ENCODE measurements around the gene SLC4A5. TPM values are rescaled to one million over a fixed set of nuclear protein-coding genes. Genes with fewer than 3 reads are reported as not detected.

The SLC4A5 gene
- total RNA-seq, 4 donors from 2014 or later: 0.24 to 3.8 (median 0.59) TPM

DNA sequence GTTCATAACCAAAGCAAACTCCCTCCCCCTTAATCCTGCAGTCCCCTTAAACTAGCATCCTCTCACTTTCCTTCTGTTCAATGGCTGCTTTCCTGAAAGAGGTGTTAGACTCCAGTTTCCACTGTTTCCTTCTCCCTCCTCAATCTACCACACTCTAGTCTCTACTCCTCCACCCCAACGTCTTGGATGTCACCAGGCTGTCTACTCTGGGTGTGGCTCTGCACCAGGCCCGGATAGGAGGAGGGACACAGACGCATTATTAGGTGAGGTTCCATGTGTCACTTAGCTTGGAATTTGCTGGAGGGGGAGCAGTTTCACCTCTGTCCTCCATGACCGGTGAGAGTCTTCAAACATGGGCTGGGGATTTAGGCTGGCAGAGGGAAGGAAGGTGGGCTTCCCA is 83.5 kb downstream of the SLC4A5 start:
- H3K27me3 ChIP-seq: no peaks in the 10 kb centered on the region
- no peak for ATAC-seq
- TF ChIP-seq, protein P1, sequence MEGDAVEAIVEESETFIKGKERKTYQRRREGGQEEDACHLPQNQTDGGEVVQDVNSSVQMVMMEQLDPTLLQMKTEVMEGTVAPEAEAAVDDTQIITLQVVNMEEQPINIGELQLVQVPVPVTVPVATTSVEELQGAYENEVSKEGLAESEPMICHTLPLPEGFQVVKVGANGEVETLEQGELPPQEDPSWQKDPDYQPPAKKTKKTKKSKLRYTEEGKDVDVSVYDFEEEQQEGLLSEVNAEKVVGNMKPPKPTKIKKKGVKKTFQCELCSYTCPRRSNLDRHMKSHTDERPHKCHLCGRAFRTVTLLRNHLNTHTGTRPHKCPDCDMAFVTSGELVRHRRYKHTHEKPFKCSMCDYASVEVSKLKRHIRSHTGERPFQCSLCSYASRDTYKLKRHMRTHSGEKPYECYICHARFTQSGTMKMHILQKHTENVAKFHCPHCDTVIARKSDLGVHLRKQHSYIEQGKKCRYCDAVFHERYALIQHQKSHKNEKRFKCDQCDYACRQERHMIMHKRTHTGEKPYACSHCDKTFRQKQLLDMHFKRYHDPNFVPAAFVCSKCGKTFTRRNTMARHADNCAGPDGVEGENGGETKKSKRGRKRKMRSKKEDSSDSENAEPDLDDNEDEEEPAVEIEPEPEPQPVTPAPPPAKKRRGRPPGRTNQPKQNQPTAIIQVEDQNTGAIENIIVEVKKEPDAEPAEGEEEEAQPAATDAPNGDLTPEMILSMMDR (IDR thresholded peaks at IDR 0.05 in 4 of 5, conservative IDR thresholded peaks at IDR 0.05 in 1 of 5): no peak
- TF ChIP-seq POLR2A (IDR thresholded peaks at IDR 0.05): no peak
- in situ Hi-C loops (cut with MboI; ENCODE audit: low sequenced_read_pairs in 4 of 4) (no loop called here), intact Hi-C loops (cut with DNase I; ENCODE audit: low total_unique reads) (loop anchor here (10.0 kb wide), 1 partner anchor 435 kb away; the partner anchor contains the start of gene STAMBP)
- DNase-seq: no peak
- H3K9me3 ChIP-seq: no peaks in the 10 kb centered on the region
- H3K4me1 ChIP-seq: no peaks in the 10 kb centered on the region
- H3K4me3 ChIP-seq: no peak overlapping the region
- no peak overlapping the region for H3K27ac ChIP-seq
- no peaks in the 10 kb centered on the region for H3K36me3 ChIP-seq

DNA sequence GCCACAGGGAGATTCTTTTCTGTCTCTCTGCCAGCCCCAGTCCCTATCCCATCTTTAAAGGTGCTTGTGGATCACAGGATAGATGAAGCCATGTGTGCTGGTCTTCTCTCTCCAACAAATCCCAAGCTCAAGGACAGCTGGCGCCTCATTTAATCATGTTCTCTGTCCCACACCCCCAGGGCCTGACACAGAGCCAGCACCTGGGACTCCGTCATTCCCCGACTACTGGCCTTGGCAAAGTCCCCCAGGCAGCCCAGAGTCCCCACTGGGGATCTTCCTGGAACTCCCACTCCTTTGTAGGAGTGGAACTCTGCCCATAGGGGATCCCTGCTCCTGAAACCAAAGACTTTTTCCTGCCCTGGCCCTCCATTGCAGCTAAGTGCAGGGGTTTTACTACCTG is 84.0 kb downstream of the SLC4A5 start:
- DNase-seq (no peak), ATAC-seq (no peak)
- intact Hi-C loops (cut with DNase I; ENCODE audit: low total_unique reads): loop anchor here (10.0 kb wide), 1 partner anchor 434 kb away; the partner anchor contains the start of gene STAMBP
- no peak for TF ChIP-seq POLR2A (IDR thresholded peaks at IDR 0.05)
- TF ChIP-seq, protein P1 (IDR thresholded peaks at IDR 0.05 in 4 of 5, conservative IDR thresholded peaks at IDR 0.05 in 1 of 5): no peak
- no peaks in the 10 kb centered on the region for H3K4me1 ChIP-seq
- H3K36me3 ChIP-seq: no peaks in the 10 kb centered on the region
- no peaks in the 10 kb centered on the region for H3K9me3 ChIP-seq
- in situ Hi-C loops (cut with MboI; ENCODE audit: low sequenced_read_pairs in 4 of 4): no loop called here
- H3K27ac ChIP-seq: no peak overlapping the region
- H3K27me3 ChIP-seq: no peaks in the 10 kb centered on the region
- no peak overlapping the region for H3K4me3 ChIP-seq

DNA sequence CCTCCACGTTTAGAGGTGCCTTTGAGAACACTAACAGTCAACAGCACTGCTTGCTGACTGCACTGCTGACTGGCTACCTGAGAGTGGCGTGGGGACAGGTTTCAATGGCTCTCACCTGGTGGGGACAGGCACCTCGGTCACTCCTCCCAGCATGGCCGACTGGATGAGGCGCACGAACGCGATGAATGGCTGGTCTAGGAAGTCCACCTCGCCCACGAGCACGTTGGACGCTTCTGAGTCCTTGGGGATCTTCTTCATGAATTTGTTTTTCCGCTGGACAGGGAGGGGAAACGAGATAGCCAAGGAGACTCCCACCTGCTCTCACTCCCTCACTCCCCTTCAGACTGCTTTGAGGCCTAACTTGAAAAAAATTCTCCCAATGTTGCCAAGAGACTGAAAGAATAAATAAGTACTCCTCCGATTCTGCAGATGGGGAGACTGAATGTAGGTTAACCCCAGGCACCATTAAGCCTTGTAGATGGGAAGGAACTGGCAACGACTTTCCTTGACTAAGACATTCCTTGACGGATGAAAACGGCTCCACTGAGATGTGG is 87.5 kb downstream of the SLC4A5 start:
- H3K36me3 ChIP-seq: no peaks in the 10 kb centered on the region
- no peak for ATAC-seq

DNA sequence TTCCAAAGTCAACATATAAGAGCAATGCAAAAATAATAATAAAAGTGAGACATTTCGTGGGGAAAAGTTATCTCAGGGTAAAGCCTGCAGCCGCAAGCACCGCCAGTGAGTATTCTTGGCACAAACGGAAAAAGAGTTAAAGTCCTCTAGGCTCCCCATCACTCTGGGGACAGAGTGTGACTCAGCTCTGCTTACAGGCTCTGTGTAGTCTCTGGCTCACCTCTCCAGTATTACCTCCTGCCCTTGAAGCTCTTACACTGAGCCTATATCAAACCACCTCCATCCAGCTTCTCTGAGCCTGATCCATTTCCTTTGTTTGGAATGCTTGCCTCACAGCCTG is 89.3 kb downstream of the SLC4A5 start:
- intact Hi-C loops (cut with DNase I; ENCODE audit: low total_unique reads) (loop anchor here (10.0 kb wide), 1 partner anchor 429 kb away; the partner anchor contains the start of gene STAMBP), in situ Hi-C loops (cut with MboI; ENCODE audit: low sequenced_read_pairs in 4 of 4) (no loop called here)
- TF ChIP-seq, protein P1 (IDR thresholded peaks at IDR 0.05 in 4 of 5, conservative IDR thresholded peaks at IDR 0.05 in 1 of 5): no peak
- no peak for TF ChIP-seq POLR2A (IDR thresholded peaks at IDR 0.05)
- H3K4me3 ChIP-seq: no peak overlapping the region
- DNase-seq (no peak), ATAC-seq (no peak)
- no peaks in the 10 kb centered on the region for H3K27me3 ChIP-seq
- H3K27ac ChIP-seq: no peak overlapping the region
- H3K9me3 ChIP-seq: no peaks in the 10 kb centered on the region
- H3K4me1 ChIP-seq: no peaks in the 10 kb centered on the region
- H3K36me3 ChIP-seq: no peaks in the 10 kb centered on the region

More for the DNA sequence above, 87.5 kb downstream of the SLC4A5 start:
- intact Hi-C loops (cut with DNase I; ENCODE audit: low total_unique reads) (loop anchor here (10.0 kb wide), 1 partner anchor 431 kb away; the partner anchor contains the start of gene STAMBP), in situ Hi-C loops (cut with MboI; ENCODE audit: low sequenced_read_pairs in 4 of 4) (no loop called here)
- Histone ChIP-seq H3K9me3 (no peaks in the 10 kb centered on the region), H3K27ac (no peak overlapping the region), H3K4me1 (no peaks in the 10 kb centered on the region), H3K27me3 (no peaks in the 10 kb centered on the region), H3K4me3 (no peak overlapping the region)
- no peak for TF ChIP-seq POLR2A (IDR thresholded peaks at IDR 0.05)
- TF ChIP-seq, protein P1 (IDR thresholded peaks at IDR 0.05 in 4 of 5, conservative IDR thresholded peaks at IDR 0.05 in 1 of 5): no peak
- no peak for DNase-seq

Measured in gastrocnemius medialis (tissue), 4 donors.